Left cardiac atrium (tissue), 4 donors: Measurements from ENCODE around the gene C6orf47. TPM values are rescaled to one million over a fixed set of nuclear protein-coding genes. Genes with fewer than 3 reads are reported as not detected.

Experiments used
- ATAC-seq, 2 donors: fragments of 200-7000 bp; cut with Tn5 transposase; one replicate each; pipeline ENCODE4 v1.9.1; 2020; ENCODE audit warnings: mild to moderate bottlenecking in 2 of 2, moderate library complexity in 2 of 2
- DNase-seq: peaks from one replicate; pipeline ENCODE4 v3.0.0-alpha.2; 2020
- intact Hi-C, 2 donors: fragments of 100-400 bp; cut with DNase I; formaldehyde crosslinking; loops; one replicate each; pipeline versions ENCODE4 v1.14.1 to v1.15.1; 2022 to 2023
- microRNA-seq, 2 donors: library from miRNA; unstranded; fragments of <30 nt; microRNA quantifications; one replicate each; pipeline ENCODE4 v1.2.0, GENCODE V29; 2020
- total RNA-seq, 2 donors: library from RNA; stranded (reverse); fragmentation: NEBNext Ultra II Directional; extraction: Animal tissue kit (Norgen Biotek cat#: 25700); gene quantifications; one replicate each; pipeline ENCODE4 v1.2.1, GENCODE V29; 2021
- donor health status: DM: no; HTN: yes; CAD: no.
- donor health status: DM: no; HTN: yes; CAD: no; lungs with severe emphysema.
- donor health status: DM: yes; HTN: yes; CAD: no.
- donor health status: Dilated cardiomyopathy.

The C6orf47 gene
- total RNA-seq, 2 donors from 2014 or later: 17.5 to 20.1 TPM

DNA sequence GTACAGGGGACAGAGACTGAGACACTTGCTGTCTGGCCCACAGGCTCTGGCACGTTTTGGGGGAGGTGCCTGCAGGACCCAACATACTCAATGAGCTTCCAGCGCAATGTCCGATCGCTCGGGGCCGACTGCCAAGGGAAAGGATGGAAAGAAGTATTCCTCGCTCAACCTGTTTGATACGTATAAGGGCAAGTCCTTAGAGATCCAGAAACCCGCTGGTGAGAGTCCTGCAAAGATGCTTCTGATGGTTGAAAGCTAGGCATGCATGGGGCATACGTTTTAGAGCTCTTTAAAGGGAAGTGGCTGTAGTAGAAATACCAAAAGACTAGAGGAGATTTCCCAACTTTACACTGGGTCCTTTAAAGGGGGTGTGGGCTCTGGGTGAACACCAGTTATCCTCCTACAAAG lies 37.9 kb downstream of the C6orf47 start:
- DNase-seq (no peak), ATAC-seq (no peak)
- intact Hi-C loops: no loop called here

DNA sequence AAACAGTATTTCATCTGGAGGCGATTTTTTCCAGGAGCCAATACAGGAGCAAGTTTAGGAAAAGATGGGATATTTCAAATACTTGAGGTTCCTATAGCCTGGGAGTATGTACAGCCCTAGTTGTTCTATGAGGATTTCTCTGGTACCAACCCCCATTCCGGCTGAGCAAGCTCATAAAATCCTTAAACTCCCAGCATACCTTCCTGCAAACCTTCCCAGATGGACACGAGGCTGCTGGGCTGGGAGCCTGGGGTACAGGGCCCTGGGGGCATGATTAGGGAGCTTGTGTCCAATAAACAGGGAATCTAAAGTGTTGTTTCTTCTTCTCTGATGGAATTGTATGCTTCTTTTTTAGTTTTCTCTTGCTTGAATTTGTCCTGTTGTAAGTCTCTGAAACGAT lies 38.6 kb downstream of the C6orf47 start:
- ATAC-seq (no peak), DNase-seq (no peak)
- intact Hi-C loops: no loop called here

- no peak for ATAC-seq
- no peak for DNase-seq
- intact Hi-C loops: no loop called here
Measured at GRCh38 chr6:31621320-31621939, 39.1 kb downstream of the C6orf47 start.

DNA sequence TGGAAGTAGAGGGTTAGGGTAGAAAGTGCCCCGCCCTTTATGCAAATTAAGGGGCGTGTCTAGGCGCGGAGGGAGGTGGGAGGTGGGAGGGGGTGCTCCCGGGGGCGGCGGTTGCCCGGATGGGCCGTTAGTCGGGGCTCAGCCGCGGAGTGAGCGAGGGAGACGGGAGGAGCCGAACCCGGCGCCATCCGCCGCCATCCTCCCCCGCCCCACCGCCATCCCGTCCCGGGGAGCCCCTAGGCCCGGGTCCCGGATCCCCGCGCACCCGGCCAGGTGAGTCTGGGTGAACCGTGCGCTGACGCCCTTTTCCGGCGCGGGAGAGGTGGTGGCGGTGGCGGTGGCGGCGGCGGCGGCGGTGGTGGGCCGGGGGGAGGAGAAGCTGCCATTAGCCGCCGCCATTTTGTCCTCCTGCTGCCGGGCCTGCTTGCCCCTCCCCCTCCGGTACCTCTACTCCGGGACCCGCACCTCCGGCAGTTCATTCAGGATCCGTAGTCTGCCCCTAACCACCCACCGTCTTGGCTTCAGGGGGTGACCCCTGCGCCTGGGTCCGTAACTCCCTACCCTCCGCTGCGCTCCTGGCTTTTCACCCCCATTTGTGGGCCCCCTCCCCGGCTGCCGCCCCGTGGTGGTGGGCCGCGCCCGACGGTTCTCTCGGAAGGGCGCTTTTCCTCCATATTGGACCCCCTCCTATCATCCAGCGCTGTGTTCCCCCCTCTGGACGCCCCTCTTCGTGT lies 39.8 kb downstream of the C6orf47 start, which contains the start of gene PRRC2A:
Gene PRRC2A (plus strand): TSS at position 130 of the 734 bp plus-strand sequence. CDS start 2,075 bp downstream, outside the sequence.
- DNase-seq (peak; percentile 86), ATAC-seq (peak; percentile 59 to 90)
- intact Hi-C loops: no loop called here

DNA sequence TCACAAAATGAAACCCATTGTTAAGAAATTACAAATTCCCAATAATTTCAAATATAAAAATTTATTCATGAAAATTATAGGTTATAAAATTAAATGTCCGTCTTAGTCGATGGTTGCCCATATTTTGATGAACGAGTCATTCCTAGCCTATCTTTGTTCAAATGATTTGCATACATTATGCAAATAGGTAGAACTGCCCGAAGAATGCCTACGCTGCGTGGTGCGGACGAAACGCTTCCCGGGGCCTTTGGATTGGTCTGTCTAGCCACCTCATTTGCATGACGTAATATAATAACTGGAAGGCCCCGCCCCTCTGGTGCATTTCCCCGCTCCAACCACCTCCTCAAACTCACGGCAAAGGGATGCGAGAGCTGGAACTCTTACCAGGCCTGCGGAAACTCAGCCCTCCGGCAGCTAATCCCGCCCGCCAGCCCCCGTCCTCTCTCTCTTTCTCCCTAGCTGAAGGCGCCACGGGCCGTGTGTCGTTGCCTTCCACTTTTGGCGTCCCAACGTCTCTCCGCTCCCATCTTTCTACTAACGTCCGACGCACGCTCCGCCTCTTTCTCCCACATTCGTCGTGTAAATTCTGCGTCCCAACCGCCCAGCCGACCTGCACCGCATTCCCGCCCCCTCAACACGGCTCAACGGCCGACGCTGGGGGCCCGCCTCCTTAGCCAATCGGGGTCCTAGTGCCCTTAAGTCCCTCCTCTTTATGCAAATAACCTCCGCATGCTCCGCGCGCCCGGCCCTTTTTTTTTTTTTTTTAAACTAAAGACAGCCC lies 40.6 kb downstream of the C6orf47 start:
- peak; percentile 98 for DNase-seq
- intact Hi-C loops: no loop called here
- peak; percentile 93 to 95 for ATAC-seq

DNA sequence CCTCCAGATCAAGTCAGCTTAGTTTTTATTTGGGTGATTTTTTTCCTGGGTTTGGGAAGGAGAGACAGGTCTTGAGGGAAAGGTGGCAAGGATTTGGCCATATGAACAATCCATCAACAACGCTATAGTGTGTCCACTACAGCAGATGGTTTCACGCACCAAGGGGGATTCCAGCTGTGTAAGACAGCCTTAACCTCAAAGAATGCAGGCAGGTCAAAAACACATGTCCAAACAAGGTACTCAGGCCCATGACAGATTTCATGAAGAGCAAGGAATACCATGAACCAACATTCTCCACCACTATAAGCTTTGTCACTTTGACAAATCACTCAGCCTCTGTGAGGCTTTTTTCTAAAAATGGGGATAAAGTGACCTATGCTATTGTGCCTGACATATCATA lies 43.6 kb downstream of the C6orf47 start:
- DNase-seq: no peak
- no peak for ATAC-seq
- intact Hi-C loops: no loop called here

- no peak for DNase-seq
- intact Hi-C loops: no loop called here
- ATAC-seq: no peak
Measured at GRCh38 chr6:31615748-31616147, 44.8 kb downstream of the C6orf47 start.

DNA sequence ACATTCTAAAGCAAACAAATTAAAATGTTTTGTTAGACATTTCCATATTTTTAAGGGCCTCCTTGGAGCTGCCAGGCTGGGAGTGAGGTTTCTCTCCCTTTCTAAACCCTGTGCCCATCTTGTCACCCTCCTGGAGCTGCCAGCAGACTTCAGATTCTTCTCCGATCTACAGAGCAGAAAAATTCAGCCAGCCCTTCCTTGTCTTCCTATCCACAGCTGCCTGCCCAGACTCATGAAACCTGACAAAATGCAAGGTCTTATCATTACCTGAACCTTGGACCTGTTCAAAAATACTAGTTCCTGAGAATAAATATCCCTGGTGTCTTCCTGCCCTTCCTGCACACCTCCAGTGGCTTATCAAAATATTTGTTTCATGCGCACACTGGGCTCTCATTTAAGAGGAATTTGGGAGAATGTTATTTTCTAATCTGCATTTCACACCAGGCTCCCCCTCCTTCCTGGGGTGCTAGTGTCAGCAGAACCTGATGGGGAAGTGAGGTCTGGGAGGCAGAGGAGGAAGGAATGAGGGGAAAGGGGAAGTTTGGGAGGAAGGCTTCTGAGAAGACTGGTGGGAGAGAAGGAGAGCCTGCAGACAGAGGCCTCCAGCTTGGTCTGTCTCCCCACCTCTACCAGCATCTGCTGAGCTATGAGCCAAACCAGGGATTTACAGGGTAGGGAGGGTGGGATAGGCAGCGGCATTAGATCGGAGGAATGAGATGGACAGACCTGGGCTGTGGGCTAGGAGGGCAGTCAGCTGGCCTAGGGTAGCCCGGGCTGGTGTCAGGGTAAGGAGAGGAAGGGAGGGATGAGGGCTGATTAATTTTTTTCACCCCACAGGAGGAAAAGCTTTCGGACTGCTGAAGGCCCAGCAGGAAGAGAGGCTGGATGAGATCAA lies 45.6 kb downstream of the C6orf47 start, which contains the start of gene AIF1:
Gene AIF1 (plus strand): TSS at position 551 of the 895 bp plus-strand sequence. CDS start 96 bp downstream, at position 647.
- ATAC-seq (peak in 1 of 2 donors; percentile 42), DNase-seq (no peak)
- intact Hi-C loops: no loop called here

DNA sequence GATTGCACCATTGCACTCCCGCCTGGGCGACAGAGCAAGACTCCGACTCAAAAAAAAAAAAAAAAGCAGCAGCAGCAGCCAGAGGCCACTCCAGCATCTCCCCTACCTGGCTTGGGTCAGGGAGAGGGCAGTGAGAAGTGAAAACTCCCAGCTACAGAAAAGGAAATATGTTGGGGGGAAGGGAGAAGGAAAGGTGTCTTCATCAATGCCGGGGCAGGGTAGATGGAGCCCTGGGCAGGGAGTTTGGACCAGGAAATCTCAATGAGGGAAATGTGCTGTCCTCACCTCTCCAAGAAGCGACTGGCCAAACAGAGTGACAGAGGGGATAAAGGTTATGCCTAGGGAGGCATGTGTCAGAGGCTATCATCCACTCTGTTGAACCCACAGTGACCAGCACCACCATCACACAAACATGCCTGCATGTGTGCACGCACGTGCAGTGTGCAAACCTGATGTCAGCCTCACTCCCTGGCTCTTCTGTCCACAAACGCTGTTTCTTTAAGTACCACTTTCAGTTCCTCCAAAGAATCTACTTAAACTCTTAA lies 46.4 kb downstream of the C6orf47 start:
- ATAC-seq (peak in 1 of 2 donors; percentile 25), DNase-seq (no peak)
- intact Hi-C loops: no loop called here

GRCh38 chr6:31610968-31611367 lies 49.6 kb downstream of the C6orf47 start:
- intact Hi-C loops: no loop called here
- ATAC-seq: no peak
- no peak for DNase-seq

GRCh38 chr6:31609519-31610406 lies 50.8 kb downstream of the C6orf47 start:
- ATAC-seq: no peak
- intact Hi-C loops: no loop called here

More at GRCh38 chr6:31609519-31610406, 50.8 kb downstream of the C6orf47 start:
- DNase-seq: no peak

Small RNA genes within 50 kb of the gene (microRNA-seq; reads per million reads assigned to microRNA genes)
- gene MIR4646 (0 to 0.20 reads per million in 2 donors), gene MIR6832 (0.20 to 0.27 reads per million in 2 donors)

Other genes starting within 250 kb of the C6orf47 start
- 1 to 10 TPM; 2.1 to 2.2 TPM for gene MICB, start 162.6 kb downstream of the C6orf47 start, total RNA-seq
- gene MCCD1, start 131.8 kb downstream of the C6orf47 start, total RNA-seq: not detected
- gene DDX39B, start 118.8 kb downstream of the C6orf47 start, total RNA-seq: 100 to 1,000 TPM; 188 to 224 TPM
- 1 to 10 TPM; 1.9 to 2.7 TPM for gene ATP6V1G2, start 114.2 kb downstream of the C6orf47 start, total RNA-seq
- 10 to 100 TPM; 12.9 to 14.8 TPM for gene NFKBIL1, start 113.2 kb downstream of the C6orf47 start, total RNA-seq
- gene LTA, start 88.5 kb downstream of the C6orf47 start, total RNA-seq: not detected
- gene TNF, start 85.2 kb downstream of the C6orf47 start, total RNA-seq: under 1 TPM; 0.53 to 0.92 TPM
- gene LTB, start 78.4 kb downstream of the C6orf47 start, total RNA-seq: 1 to 10 TPM in 1 of 2 donors, under 1 TPM in 1; 0.84 to 1.4 TPM
- 10 to 100 TPM in 1 of 2 donors, 1 to 10 TPM in 1; 9.4 to 16.0 TPM for gene LST1, start 74.5 kb downstream of the C6orf47 start, total RNA-seq
- under 1 TPM in 1 of 2 donors, not detected in 1; 0.47 TPM for gene NCR3, start 67.8 kb downstream of the C6orf47 start, total RNA-seq
- gene AIF1, start 45.5 kb downstream of the C6orf47 start, total RNA-seq: 10 to 100 TPM; 17.0 to 37.4 TPM
- gene PRRC2A, start 40.1 kb downstream of the C6orf47 start, total RNA-seq: 100 to 1,000 TPM in 1 of 2 donors, 10 to 100 TPM in 1; 85.0 to 108 TPM
- gene BAG6, start 8.1 kb downstream of the C6orf47 start, total RNA-seq: 100 to 1,000 TPM; 206 to 294 TPM
- gene APOM, start 4.9 kb downstream of the C6orf47 start, total RNA-seq: 1 to 10 TPM; 1.4 to 1.7 TPM
- 10 to 100 TPM; 12.3 to 15.7 TPM for gene GPANK1, start 4.2 kb upstream of the C6orf47 start, total RNA-seq
- gene CSNK2B, start 5.3 kb upstream of the C6orf47 start, total RNA-seq: 100 to 1,000 TPM in 1 of 2 donors, 10 to 100 TPM in 1; 84.8 to 116 TPM
- gene LY6G5B, start 9.2 kb upstream of the C6orf47 start, total RNA-seq: 1 to 10 TPM; 3.2 to 8.8 TPM
- gene LY6G5C, start 20.3 kb upstream of the C6orf47 start, total RNA-seq: 1 to 10 TPM; 2.2 to 2.5 TPM
- gene ABHD16A, start 42.5 kb upstream of the C6orf47 start, total RNA-seq: 10 to 100 TPM; 33.5 to 36.3 TPM
- gene LY6G6F, start 46.1 kb upstream of the C6orf47 start, total RNA-seq: not detected
- gene LY6G6D, start 54.6 kb upstream of the C6orf47 start, total RNA-seq: not detected
- not detected for gene LY6G6C, start 61.0 kb upstream of the C6orf47 start, total RNA-seq
- gene MPIG6B, start 62.6 kb upstream of the C6orf47 start, total RNA-seq: under 1 TPM; 0.39 to 0.41 TPM
- gene DDAH2, start 68.5 kb upstream of the C6orf47 start, total RNA-seq: 10 to 100 TPM; 55.6 to 56.2 TPM
- 100 to 1,000 TPM; 151 to 196 TPM for gene CLIC1, start 75.8 kb upstream of the C6orf47 start, total RNA-seq
- gene MSH5, start 79.2 kb upstream of the C6orf47 start, total RNA-seq: 1 to 10 TPM; 2.6 to 3.0 TPM
- under 1 TPM; 0.71 to 0.73 TPM for gene SAPCD1, start 101.9 kb upstream of the C6orf47 start, total RNA-seq
- 1 to 10 TPM; 4.8 to 6.2 TPM for gene VWA7, start 116.5 kb upstream of the C6orf47 start, total RNA-seq
- gene VARS1, start 135.0 kb upstream of the C6orf47 start, total RNA-seq: 10 to 100 TPM; 24.8 to 39.3 TPM
- gene LSM2, start 146.2 kb upstream of the C6orf47 start, total RNA-seq: 10 to 100 TPM; 24.3 to 29.4 TPM
- 1 to 10 TPM; 1.1 to 2.6 TPM for gene HSPA1L, start 154.5 kb upstream of the C6orf47 start, total RNA-seq
- gene HSPA1A, start 154.8 kb upstream of the C6orf47 start, total RNA-seq: 100 to 1,000 TPM; 197 to 288 TPM
- 100 to 1,000 TPM; 142 to 192 TPM for gene HSPA1B, start 167.0 kb upstream of the C6orf47 start, total RNA-seq
- 10 to 100 TPM; 26.8 to 31.8 TPM for gene NEU1, start 202.0 kb upstream of the C6orf47 start, total RNA-seq
- gene SLC44A4, start 218.2 kb upstream of the C6orf47 start, total RNA-seq: not detected
- gene EHMT2, start 236.9 kb upstream of the C6orf47 start, total RNA-seq: 10 to 100 TPM; 12.9 to 20.2 TPM
- gene ZBTB12, start 241.3 kb upstream of the C6orf47 start, total RNA-seq: 1 to 10 TPM; 2.5 to 4.6 TPM